HG03025 (cell line): ENCODE results near the gene NBPF19.
"Not testable (repeated sequence)": the region's sequence is repeated elsewhere in the genome, so short reads cannot be mapped to it uniquely, and the experiment has no call there.

ENCODE experiments used
- ATAC-seq: cut with Tn5 transposase; IDR thresholded peaks from one replicate; pipeline ENCODE4 v1.9.1; 2021; ENCODE audit warnings: mild to moderate bottlenecking, moderate library complexity; ENCODE audit not compliant: unreplicated experiment, low FRiP score

Gene NBPF19

GRCh38 chr1:149474745-149475144 lies at the start of gene NBPF19:
Gene NBPF19, plus strand, starts transcription at chr1:149475045. Its CDS starts 888 bp downstream, at chr1:149475933.
- not testable (repeated sequence) for ATAC-seq

GRCh38 chr1:149428317-149428716 lies 46.5 kb upstream of the NBPF19 start:
- not testable (repeated sequence) for ATAC-seq

GRCh38 chr1:149445451-149445850 lies 29.4 kb upstream of the NBPF19 start:
- ATAC-seq, result not testable (repeated sequence)

GRCh38 chr1:149452196-149452595 lies 22.6 kb upstream of the NBPF19 start:
- not testable (repeated sequence) for ATAC-seq

- not testable (repeated sequence) for ATAC-seq
Observed at GRCh38 chr1:149452652-149453051, 22.2 kb upstream of the NBPF19 start.

- not testable (repeated sequence) for ATAC-seq
Observed at GRCh38 chr1:149558350-149558825, 83.5 kb downstream of the NBPF19 start.

GRCh38 chr1:149561806-149562205 lies 87.0 kb downstream of the NBPF19 start:
- ATAC-seq, result not testable (repeated sequence)

- ATAC-seq, result not testable (repeated sequence)
Observed at GRCh38 chr1:149565485-149565884, 90.6 kb downstream of the NBPF19 start.

GRCh38 chr1:149572763-149573162 lies 97.9 kb downstream of the NBPF19 start:
- ATAC-seq, result not testable (repeated sequence)

- ATAC-seq, result not testable (repeated sequence)
Observed at GRCh38 chr1:149585592-149585991, 110.7 kb downstream of the NBPF19 start.
